NCI-H526 (cell line): ENCODE results near the gene NACC2.
"Not testable (repeated sequence)": the region's sequence is repeated elsewhere in the genome, so short reads cannot be mapped to it uniquely, and the experiment has no call there.

Experiments used
- DNase-seq, 2 experiments: peaks; one replicate each; lab custom pipeline; 2025; lab: John Stamatoyannopoulos, UW

Gene NACC2

GRCh38 chr9:136045595-136046553, 49.2 kb downstream of the NACC2 start:
- DNase-seq: no peak

DNA sequence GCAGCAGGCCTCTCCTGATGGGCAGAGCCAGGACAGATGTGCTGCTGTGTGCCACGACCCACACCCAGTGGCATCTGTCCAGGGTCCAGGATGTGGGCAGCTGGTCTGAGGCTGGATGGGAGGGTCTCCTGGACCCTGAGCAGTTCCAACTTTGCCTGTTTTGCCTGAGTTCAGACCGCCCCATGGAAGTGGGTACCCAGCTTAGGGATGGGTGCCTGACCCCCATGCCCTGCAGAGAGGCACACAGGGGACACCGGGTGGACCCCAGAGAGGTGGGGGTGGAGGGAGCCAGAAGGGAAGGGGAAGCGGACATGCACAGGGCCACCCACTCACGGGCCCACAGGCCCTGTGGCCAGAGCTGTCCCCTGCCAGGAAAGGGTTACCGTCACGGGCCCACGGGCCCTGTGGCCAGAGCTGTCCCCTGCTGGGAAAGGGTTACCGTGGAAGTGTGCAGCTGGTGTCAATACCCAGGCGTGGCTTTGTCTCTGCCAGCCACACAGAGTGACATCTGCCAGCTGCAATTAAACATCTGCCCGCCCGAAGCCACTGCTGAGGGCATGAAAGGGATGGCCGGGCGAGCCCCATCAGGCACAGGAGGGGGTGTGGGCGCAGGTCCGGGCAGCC, 50.0 kb downstream of the NACC2 start:
- no peak for DNase-seq

- DNase-seq: no peak
Observed at GRCh38 chr9:136044207-136044970, 50.7 kb downstream of the NACC2 start.

DNA sequence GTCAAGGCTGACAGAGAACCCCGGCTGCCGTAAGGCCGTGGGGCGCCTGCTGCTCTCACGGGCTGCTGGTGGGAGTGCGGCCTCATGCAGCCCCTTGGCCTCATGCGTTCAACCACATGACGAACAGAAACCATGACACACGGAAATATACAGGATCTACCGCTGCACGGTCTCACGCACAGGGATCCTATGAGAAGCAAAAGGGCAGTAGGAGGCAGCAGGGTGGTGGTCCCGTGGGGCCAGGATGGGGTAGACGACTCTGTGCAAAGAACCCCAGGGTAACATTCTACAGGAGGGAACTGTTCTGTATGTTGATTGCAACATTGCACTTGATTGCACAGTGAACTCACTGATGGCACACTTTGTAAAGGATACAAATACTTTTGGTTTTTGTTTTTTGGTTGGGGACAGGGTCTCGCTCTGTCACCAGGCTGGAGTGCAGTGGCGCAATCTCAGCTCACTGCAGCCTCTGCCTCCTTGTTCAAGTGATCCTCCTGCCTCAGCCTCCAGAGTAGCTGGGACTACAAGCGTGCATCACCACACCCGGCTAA, 51.6 kb downstream of the NACC2 start:
- no peak for DNase-seq

GRCh38 chr9:136042541-136042940, 52.5 kb downstream of the NACC2 start:
- DNase-seq: no peak

- DNase-seq: not testable (repeated sequence)
Observed at GRCh38 chr9:136040848-136041247, 54.2 kb downstream of the NACC2 start.

- no peak for DNase-seq
Observed at GRCh38 chr9:136039488-136039887, 55.6 kb downstream of the NACC2 start.

GRCh38 chr9:136036848-136037247, 58.2 kb downstream of the NACC2 start:
- DNase-seq: no peak

DNA sequence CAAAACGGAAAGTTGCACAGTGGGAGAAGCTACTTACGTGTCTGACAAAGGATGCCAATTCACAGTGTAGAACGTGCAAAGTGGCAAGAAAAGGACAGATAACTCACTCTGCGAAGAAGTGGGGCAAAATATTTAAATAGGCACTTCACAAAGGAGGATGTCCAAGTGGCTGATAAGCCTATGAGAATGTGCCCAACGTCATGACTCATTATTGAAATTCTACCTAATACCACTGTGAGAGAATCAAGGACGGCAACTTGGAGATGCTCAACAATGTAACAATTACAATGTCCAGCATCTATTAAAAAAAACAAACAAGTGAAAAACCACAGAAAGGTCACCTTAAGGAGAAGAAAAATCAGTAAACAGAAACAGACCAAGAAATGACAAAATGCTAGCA, 59.0 kb downstream of the NACC2 start:
- DNase-seq: no peak

- no peak for DNase-seq
Observed at GRCh38 chr9:136031741-136032730, 63.1 kb downstream of the NACC2 start.

GRCh38 chr9:136031094-136031493, 64.0 kb downstream of the NACC2 start:
- no peak for DNase-seq

DNA sequence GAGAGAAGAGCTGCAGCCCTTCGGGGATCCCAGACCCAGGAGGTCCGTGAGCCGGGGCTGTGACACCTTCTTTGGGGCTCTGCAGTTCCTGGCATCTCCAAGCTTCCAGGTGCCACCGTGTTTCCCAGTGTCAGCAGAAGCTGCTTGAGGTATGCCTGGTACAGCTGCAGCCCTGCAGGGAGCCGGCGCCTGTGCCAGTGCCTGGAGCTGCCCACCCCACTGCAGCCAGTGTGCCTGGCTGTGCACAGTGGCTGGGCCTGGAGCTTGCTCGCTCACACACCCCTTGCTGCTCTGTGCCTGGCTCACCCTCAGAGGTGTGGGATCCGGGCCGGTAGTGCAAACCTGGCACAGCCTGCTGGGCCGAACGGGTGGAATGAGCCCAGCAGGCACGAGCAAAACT, 65.5 kb downstream of the NACC2 start:
- no peak for DNase-seq

DNA sequence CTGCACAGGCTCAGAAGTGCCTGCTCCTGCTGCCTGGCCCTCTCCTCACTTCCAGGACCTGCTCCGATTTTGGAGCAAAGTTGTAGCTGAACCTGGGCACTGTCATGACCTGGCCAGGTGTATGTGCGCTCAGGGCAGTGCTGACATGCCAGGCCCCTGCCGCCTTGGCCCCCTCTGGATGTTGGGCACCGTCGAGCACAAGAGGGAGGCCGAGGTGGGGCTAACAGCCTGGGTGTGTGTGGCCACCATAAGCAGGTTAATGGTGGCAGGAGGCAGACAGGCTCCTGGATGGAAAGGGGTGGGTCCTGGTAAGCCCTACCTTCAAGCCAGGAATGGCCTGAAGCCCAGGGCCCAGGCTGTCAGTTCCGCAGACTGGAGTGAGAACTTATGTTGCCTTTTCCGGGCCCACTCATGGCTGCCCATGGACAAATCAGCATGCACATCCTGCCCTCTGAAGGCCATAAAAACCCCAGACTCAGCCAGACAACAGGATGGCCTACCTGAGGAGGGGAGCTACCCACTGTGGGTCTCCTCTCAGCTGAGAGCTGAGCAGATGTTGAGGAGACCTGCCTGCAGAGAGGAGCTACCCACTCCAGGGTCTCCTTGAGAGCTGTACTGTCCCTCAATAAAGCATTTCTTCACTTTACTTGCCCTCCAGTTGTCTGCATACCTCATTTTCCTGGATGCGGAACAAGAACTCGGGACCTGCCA, 66.2 kb downstream of the NACC2 start:
- DNase-seq: no peak

- DNase-seq: not testable (repeated sequence)
Observed at GRCh38 chr9:136026943-136027289, 68.2 kb downstream of the NACC2 start.

- DNase-seq: no peak
Observed at GRCh38 chr9:136026266-136026942, 68.7 kb downstream of the NACC2 start.

- DNase-seq: no peak
Observed at GRCh38 chr9:136025481-136025880, 69.6 kb downstream of the NACC2 start.

DNA sequence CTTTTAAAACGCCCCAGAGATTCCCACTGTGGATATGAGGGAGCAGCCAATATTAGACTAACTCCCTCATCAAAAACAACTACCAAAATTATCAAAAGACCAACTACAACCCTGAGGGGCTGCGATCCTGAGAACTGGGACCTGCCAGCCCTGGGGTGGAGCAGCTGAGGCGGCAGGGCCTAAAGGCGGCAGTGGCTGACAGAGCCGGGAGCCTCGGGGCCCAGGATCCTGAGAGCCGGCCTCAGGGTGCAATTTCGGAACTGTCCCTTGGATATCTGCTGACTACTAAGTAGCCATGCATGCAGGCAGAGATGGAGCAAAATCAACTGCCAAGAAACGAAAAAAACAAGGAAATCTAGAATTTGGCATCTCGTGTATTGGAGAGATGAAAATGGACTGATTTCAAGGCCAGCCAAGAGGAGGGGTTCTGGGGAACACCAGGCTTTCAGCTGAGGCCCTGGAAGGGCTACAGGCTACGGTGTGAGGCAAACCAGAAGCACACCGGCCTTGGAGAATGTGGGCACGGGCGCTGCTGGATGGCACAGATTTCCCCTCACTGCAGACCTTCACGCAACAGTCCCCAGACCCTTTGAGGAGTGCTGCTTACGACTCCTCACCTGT, 70.3 kb downstream of the NACC2 start:
- no peak for DNase-seq

GRCh38 chr9:136024286-136024685, 70.8 kb downstream of the NACC2 start:
- no peak for DNase-seq

DNA sequence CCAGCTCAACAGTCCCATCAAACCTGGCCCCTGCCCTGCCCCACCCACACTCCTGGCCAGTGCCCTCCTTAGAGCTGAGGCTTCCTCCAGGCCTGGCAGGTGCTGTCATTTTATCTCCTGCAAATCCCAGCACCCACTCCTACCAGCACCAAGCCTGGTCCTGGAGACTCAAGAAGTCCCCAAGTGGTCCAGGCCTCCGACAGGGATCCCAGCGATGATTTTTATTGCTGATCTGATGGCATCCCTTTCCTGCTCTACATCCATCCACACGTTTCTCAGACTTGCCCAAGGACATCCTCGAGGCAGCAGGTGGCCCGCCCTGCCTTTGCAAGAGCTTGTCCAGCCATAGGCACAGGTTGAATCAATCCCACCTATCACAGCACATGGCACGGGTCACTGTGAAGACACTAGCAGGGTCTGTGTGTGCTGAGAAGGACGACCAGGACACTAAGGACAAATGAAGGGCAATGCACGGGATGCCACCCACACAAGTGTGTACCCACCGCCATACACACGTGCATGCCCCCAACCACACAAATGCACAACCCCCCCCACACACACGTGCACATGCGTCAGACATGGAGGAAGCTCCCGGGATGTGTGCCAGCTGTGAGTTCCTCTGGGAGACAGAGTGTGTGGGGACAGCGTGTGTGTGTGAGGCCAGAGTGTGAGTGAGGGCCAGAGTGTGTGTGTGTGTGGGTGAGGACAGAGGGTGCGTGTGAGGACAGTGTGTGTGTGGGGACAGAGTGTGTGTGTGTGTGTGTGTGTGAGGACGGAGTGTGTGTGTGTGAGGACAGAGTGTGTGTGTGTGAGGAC, 71.5 kb downstream of the NACC2 start:
- DNase-seq: no peak
